Measurements from ENCODE around the gene FRA10AC1. TPM values are rescaled to one million over a fixed set of nuclear protein-coding genes. Genes with fewer than 3 reads are reported as not detected.

Gene FRA10AC1
- polyA plus RNA-seq (2011; rRNA removed) (7.0 and 12.1 TPM in 2 replicates), polyA minus RNA-seq (2011; rRNA and poly(A)+ RNA removed) (2.9 and 6.0 TPM in 2 replicates)

DNA sequence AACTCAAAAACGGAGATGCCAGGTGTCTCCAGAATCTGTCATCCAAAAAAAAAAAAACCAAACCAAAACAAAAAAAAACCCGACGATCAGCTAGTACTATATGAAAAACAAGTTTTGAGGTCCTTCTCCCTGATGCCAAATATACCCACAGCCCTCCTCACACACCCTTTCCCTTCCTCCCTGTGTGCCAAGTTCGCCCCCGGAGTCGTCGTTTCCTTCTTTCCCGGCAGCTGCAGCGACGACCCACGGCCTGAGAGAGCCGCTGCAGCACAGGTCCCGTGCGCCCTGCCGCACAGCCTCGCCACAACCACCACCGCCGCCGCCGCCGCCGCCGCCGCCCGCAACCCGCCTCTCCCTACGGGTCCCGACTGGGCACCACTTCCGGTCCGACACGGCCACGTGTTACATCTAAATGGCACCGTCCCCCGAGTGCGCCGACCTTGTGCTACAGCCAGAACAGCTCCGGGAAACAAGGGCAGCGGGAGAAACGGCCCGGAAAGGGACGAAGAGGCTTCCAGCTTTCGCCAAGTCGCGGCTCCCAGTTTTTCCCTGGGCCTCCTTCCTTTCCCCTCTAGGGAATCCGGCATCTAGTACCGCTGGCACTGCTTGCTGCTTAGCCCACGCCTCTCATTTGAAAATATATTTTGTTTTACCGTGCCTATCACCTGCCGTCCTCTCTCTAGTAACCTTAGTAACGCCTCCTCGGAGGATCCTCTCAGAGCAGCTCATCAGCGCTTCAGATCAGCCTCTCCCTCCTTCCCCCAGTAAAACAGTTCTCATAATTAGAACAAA, at the start of gene FRA10AC1:
Gene FRA10AC1 (minus strand): TSS at position 383 of the 792 bp plus-strand sequence. CDS start 2,486 bp downstream, outside the sequence.
- no peaks in the 10 kb centered on the region for H3K9me3 ChIP-seq (ENCODE audit: control insufficient read depth, insufficient read depth, low read length)
- POLR2A ChIA-PET = interaction anchor here (0.5 to 1.0 kb wide), 3 partner anchors 108 to 241 kb away, joined by 3 to 6 read pairs (median 4); no protein-coding TSS in a partner anchor
- peak within 1 kb of the TSS; percentile 89 for H3K27ac ChIP-seq (ENCODE audit: low read depth, low read length)
- TF ChIP-seq, protein P1, sequence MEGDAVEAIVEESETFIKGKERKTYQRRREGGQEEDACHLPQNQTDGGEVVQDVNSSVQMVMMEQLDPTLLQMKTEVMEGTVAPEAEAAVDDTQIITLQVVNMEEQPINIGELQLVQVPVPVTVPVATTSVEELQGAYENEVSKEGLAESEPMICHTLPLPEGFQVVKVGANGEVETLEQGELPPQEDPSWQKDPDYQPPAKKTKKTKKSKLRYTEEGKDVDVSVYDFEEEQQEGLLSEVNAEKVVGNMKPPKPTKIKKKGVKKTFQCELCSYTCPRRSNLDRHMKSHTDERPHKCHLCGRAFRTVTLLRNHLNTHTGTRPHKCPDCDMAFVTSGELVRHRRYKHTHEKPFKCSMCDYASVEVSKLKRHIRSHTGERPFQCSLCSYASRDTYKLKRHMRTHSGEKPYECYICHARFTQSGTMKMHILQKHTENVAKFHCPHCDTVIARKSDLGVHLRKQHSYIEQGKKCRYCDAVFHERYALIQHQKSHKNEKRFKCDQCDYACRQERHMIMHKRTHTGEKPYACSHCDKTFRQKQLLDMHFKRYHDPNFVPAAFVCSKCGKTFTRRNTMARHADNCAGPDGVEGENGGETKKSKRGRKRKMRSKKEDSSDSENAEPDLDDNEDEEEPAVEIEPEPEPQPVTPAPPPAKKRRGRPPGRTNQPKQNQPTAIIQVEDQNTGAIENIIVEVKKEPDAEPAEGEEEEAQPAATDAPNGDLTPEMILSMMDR (IDR thresholded peaks at IDR 0.05; ENCODE audit: low read depth, low read length) = peak; percentile 40
- H3K27me3 ChIP-seq (ENCODE audit: control insufficient read depth, insufficient read depth, low read length) = peaks cover 7% of the 10 kb centered on the region
- peak within 1 kb of the TSS; percentile 92 for H3K4me3 ChIP-seq (ENCODE audit: low read depth, low read length)
- CTCF ChIA-PET = interaction anchor here (0.6 to 2.1 kb wide), 9 partner anchors 15 to 742 kb away, joined by 3 to 22 read pairs (median 4); partner anchors contain the start of gene MYOF
- DNase-seq (ENCODE audit: low read depth, low spot score) = peak; percentile 86

DNA sequence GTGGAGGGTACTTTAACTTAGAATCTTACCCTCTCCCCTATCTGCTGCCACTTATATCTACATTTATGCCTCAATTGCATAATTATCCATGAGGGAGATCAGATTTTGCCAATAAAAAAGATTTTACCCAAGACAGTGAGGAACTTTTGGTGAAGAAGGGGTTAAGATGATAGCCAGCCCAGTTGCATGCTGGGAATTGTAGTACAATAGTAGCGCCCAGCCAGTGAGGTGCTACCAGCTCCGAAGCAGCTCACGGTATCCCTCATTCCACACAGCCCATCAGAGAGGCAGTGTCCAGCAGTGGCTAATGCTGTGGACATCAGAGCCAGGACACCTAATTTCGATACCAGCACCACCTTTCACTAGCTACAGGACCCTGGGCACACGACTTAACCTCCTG, 49.4 kb upstream of the FRA10AC1 start:
- Histone ChIP-seq H3K4me3 (ENCODE audit: low read depth, low read length) (no peak overlapping the region), H3K27ac (ENCODE audit: low read depth, low read length) (no peak overlapping the region), H3K9me3 (ENCODE audit: control insufficient read depth, insufficient read depth, low read length) (no peaks in the 10 kb centered on the region), H3K27me3 (ENCODE audit: control insufficient read depth, insufficient read depth, low read length) (peaks cover 16% of the 10 kb centered on the region)
- ChIA-PET CTCF (interaction anchor here (0.7 kb wide), 1 partner anchor 63 kb away, joined by 3 read pairs; no protein-coding TSS in a partner anchor), POLR2A (no interaction called here)
- TF ChIP-seq, protein P1 (IDR thresholded peaks at IDR 0.05; ENCODE audit: low read depth, low read length) = no peak
- DNase-seq (ENCODE audit: low read depth, low spot score) = no peak

- TF ChIP-seq, protein P1 (IDR thresholded peaks at IDR 0.05; ENCODE audit: low read depth, low read length) = no peak
- ChIA-PET POLR2A (no interaction called here), CTCF (no interaction called here)
- no peaks in the 10 kb centered on the region for H3K9me3 ChIP-seq (ENCODE audit: control insufficient read depth, insufficient read depth, low read length)
- H3K27me3 ChIP-seq (ENCODE audit: control insufficient read depth, insufficient read depth, low read length) = peaks cover 9% of the 10 kb centered on the region
- H3K27ac ChIP-seq (ENCODE audit: low read depth, low read length) = no peak overlapping the region
- DNase-seq (ENCODE audit: low read depth, low spot score) = no peak
- H3K4me3 ChIP-seq (ENCODE audit: low read depth, low read length) = no peak overlapping the region
Observed at GRCh38 chr10:93751124-93751523, 48.7 kb upstream of the FRA10AC1 start.

DNA sequence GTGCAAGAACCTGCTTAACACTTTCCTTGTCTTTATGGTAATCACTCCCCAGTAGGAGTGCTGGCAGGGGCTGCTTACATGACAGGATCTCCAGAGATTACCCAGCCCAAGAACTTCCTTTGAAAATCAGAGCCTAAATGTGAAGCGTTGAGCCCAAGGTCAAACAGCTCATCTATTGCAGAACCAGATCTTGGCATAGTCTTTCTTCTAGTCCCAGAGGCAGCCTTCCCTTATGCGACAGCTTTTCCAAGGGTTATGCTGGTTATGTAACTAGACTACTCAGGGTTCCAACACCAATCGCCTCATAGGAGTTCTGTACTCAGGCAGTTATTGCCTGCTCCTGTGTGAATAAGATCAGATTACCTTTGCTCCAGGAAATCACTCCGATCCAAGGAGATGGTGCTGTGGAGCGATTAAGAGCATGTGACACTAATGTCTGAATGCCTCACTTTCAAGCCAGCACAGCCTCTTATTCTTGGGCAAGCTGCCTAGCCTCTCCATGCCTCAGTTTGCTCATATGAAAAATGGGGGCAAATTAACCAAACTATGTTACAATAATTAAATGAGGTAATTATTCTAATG, 46.9 kb upstream of the FRA10AC1 start:
- ChIA-PET POLR2A (no interaction called here), CTCF (no interaction called here)
- TF ChIP-seq, protein P1 (IDR thresholded peaks at IDR 0.05; ENCODE audit: low read depth, low read length) = no peak
- H3K27me3 ChIP-seq (ENCODE audit: control insufficient read depth, insufficient read depth, low read length) = peaks cover 3% of the 10 kb centered on the region
- no peaks in the 10 kb centered on the region for H3K9me3 ChIP-seq (ENCODE audit: control insufficient read depth, insufficient read depth, low read length)
- no peak overlapping the region for H3K4me3 ChIP-seq (ENCODE audit: low read depth, low read length)
- DNase-seq (ENCODE audit: low read depth, low spot score) = no peak
- H3K27ac ChIP-seq (ENCODE audit: low read depth, low read length) = no peak overlapping the region

Measured in AG04450 (cell line).